GM12873 (cell line): Measurements from ENCODE around the gene SMC3.

Experiments used
- CTCF ChIP-seq: IDR thresholded peaks from 2 replicates; pipeline ENCODE4 v1.5.1; 2012; ENCODE audit warnings: low read depth, mild to moderate bottlenecking, moderate library complexity, low read length, control low read depth; ENCODE audit not compliant: insufficient read depth; ENCODE audit errors: missing control alignments

Gene SMC3

GRCh38 chr10:110619514-110620397 lies 52.3 kb downstream of the SMC3 start:
- no peak for TF ChIP-seq CTCF

GRCh38 chr10:110620398-110620719 lies 52.9 kb downstream of the SMC3 start:
- TF ChIP-seq CTCF = no peak

GRCh38 chr10:110625356-110625894 lies 57.9 kb downstream of the SMC3 start:
- TF ChIP-seq CTCF = no peak

- TF ChIP-seq CTCF = no peak
Measured at GRCh38 chr10:110625951-110626855, 58.7 kb downstream of the SMC3 start.

- no peak for TF ChIP-seq CTCF
Measured at GRCh38 chr10:110628161-110628560, 60.7 kb downstream of the SMC3 start.

- no peak for TF ChIP-seq CTCF
Measured at GRCh38 chr10:110629680-110630191, 62.2 kb downstream of the SMC3 start.

- TF ChIP-seq CTCF = no peak
Measured at GRCh38 chr10:110631934-110632333, 64.4 kb downstream of the SMC3 start.
